Small intestine (tissue), 7 donors: ENCODE measurements around the gene SINHCAF. TPM values are rescaled to one million over a fixed set of nuclear protein-coding genes. Genes with fewer than 3 reads are reported as not detected.

ENCODE experiments used
- DNase-seq, 2 donors: peaks; one replicate each; pipeline versions ENCODE4 v3.0.0 to v3.0.0-alpha.2; 2013
- FAIRE-seq: peaks from 2 replicates; lab custom pipeline; 2012; peaks lifted over from hg19 to GRCh38; lab: Jason Lieb, UNC
- H3K27ac ChIP-seq, 3 donors: one replicate each; pipeline ENCODE4 v1.5.1; 2013; ENCODE audit warnings: low read length in 2 of 3, mild to moderate bottlenecking in 2 of 3, control low read depth in 1 of 3, inconsistent platforms in 1 of 3, low read depth in 1 of 3, moderate library complexity in 1 of 3
- H3K27me3 ChIP-seq, 3 donors: one replicate each; pipeline ENCODE4 v1.6.1; 2013; ENCODE audit warnings: low read length in 3 of 3, inconsistent platforms in 1 of 3; ENCODE audit not compliant: control insufficient read depth in 3 of 3, insufficient read depth in 3 of 3
- H3K36me3 ChIP-seq, 3 donors: one replicate each; pipeline ENCODE4 v1.6.1; 2013; ENCODE audit warnings: low read length in 3 of 3, inconsistent platforms in 1 of 3, low read depth in 1 of 3, mild to moderate bottlenecking in 1 of 3, moderate library complexity in 1 of 3; ENCODE audit not compliant: control insufficient read depth in 3 of 3, insufficient read depth in 2 of 3
- H3K4me1 ChIP-seq, 3 donors: one replicate each; pipeline ENCODE4 v1.6.1; 2013; ENCODE audit warnings: low read length in 2 of 3, inconsistent platforms in 1 of 3, low read depth in 1 of 3, mild to moderate bottlenecking in 1 of 3, moderate library complexity in 1 of 3; ENCODE audit not compliant: control insufficient read depth in 3 of 3, insufficient read depth in 2 of 3
- H3K4me3 ChIP-seq, 3 donors: one replicate each; pipeline ENCODE4 v1.5.1; 2013; ENCODE audit warnings: low read length in 3 of 3, control low read depth in 1 of 3, inconsistent platforms in 1 of 3, low read depth in 1 of 3, mild to moderate bottlenecking in 1 of 3, moderate library complexity in 1 of 3
- H3K9me3 ChIP-seq, 2 donors: one replicate each; pipeline ENCODE4 v1.6.1; 2013; ENCODE audit warnings: low read depth in 1 of 2, low read length in 1 of 2; ENCODE audit not compliant: control insufficient read depth in 2 of 2, insufficient read depth in 1 of 2
- WGBS, 3 donors: extraction: QIAGEN DNeasy Blood & Tissue Kit; methylation state at CpG; one replicate each; pipeline ENCODE4 v1.1.7; 2013; 5-methylcytosine and 5-hydroxymethylcytosine counted together
- polyA plus RNA-seq, 4 donors: library from polyadenylated mRNA; stranded (reverse) in 3 of 4; unstranded in 1 of 4; fragments of 200-250 nt in 3 of 4; fragments of 120-200 nt in 1 of 4; gene quantifications; one replicate each; pipeline versions ENCODE4 v1.2.1 to v1.2.3, GENCODE V29; 2013
- donor health status: healthy with polysubstance abuse.
- donor health status: control.
- donor health status: control.
- donor health status: Bipolar disorder and iron deficiency.
- donor health status: healthy.

SINHCAF gene
- polyA plus RNA-seq, 4 donors = 26.7 to 78.6 (median 33.5) TPM

GRCh38 chr12:31346267-31346666 lies 20.3 kb upstream of the SINHCAF start:
- Histone ChIP-seq H3K4me3 (no peak overlapping the region), H3K9me3 (no peaks in the 10 kb centered on the region), H3K4me1 (no peaks in the 10 kb centered on the region), H3K27ac (no peak overlapping the region), H3K27me3 (no peaks in the 10 kb centered on the region), H3K36me3 (no peaks in the 10 kb centered on the region)
- WGBS, 3 donors = 56 to 83% (median 73%) methylated on average over 9 of the region's 9 CpGs
- no peak for DNase-seq
- no peak for FAIRE-seq

GRCh38 chr12:31343139-31343538 lies 17.2 kb upstream of the SINHCAF start:
- Histone ChIP-seq H3K27me3 (no peaks in the 10 kb centered on the region), H3K9me3 (no peaks in the 10 kb centered on the region), H3K4me3 (no peak overlapping the region), H3K27ac (no peak overlapping the region), H3K4me1 (peaks cover 0 to 6% (median 0%) of the 10 kb centered on the region in 3 donors), H3K36me3 (no peaks in the 10 kb centered on the region)
- FAIRE-seq = no peak
- WGBS, 3 donors = 89 to 92% (median 92%) methylated on average over 8 of the region's 8 CpGs
- DNase-seq = no peak

GRCh38 chr12:31342286-31342685 lies 16.3 kb upstream of the SINHCAF start:
- Histone ChIP-seq H3K36me3 (no peaks in the 10 kb centered on the region), H3K9me3 (no peaks in the 10 kb centered on the region), H3K27ac (no peak overlapping the region), H3K4me1 (peaks cover 0 to 9% (median 0%) of the 10 kb centered on the region in 3 donors), H3K4me3 (no peak overlapping the region), H3K27me3 (no peaks in the 10 kb centered on the region)
- WGBS, 3 donors = 85 to 91% (median 88%) methylated on average over 1 of the region's 1 CpG
- FAIRE-seq (no peak), DNase-seq (no peak)

- Histone ChIP-seq H3K4me1 (peaks cover 0 to 9% (median 0%) of the 10 kb centered on the region in 3 donors), H3K27me3 (no peaks in the 10 kb centered on the region), H3K9me3 (no peaks in the 10 kb centered on the region), H3K36me3 (no peaks in the 10 kb centered on the region), H3K27ac (no peak overlapping the region), H3K4me3 (no peak overlapping the region)
- no peak for FAIRE-seq
- DNase-seq = peak in 1 of 2 donors; percentile 41
- WGBS, 3 donors = 72 to 83% (median 77%) methylated on average over 10 of the region's 10 CpGs
Observed at GRCh38 chr12:31339831-31340622, 14.1 kb upstream of the SINHCAF start.

GRCh38 chr12:31337952-31338351 lies 12.0 kb upstream of the SINHCAF start:
- no peaks in the 10 kb centered on the region for H3K9me3 ChIP-seq
- peak; percentile 87 to 90 for DNase-seq
- no peak overlapping the region for H3K4me3 ChIP-seq
- peaks cover 0 to 9% (median 0%) of the 10 kb centered on the region in 3 donors for H3K4me1 ChIP-seq
- H3K27me3 ChIP-seq = no peaks in the 10 kb centered on the region
- no peaks in the 10 kb centered on the region for H3K36me3 ChIP-seq
- peak overlapping the region in 2 of 3 donors; percentile 20 to 29 for H3K27ac ChIP-seq
- WGBS, 3 donors = 20 to 39% (median 32%) methylated on average over 4 of the region's 4 CpGs
- FAIRE-seq = no peak

- H3K4me3 ChIP-seq = no peak overlapping the region
- FAIRE-seq (no peak), DNase-seq (no peak)
- 62 to 71% (median 66%) methylated on average over 4 of the region's 4 CpGs for WGBS, 3 donors
- no peaks in the 10 kb centered on the region for H3K36me3 ChIP-seq
- no peaks in the 10 kb centered on the region for H3K9me3 ChIP-seq
- peaks cover 0 to 4% (median 0%) of the 10 kb centered on the region in 3 donors for H3K4me1 ChIP-seq
- no peak overlapping the region for H3K27ac ChIP-seq
- no peaks in the 10 kb centered on the region for H3K27me3 ChIP-seq
Observed at GRCh38 chr12:31331242-31331641, 5.3 kb upstream of the SINHCAF start.

- 28 to 47% (median 37%) methylated on average over 20 of the region's 20 CpGs for WGBS, 3 donors
- Histone ChIP-seq H3K9me3 (no peaks in the 10 kb centered on the region), H3K27ac (peak overlapping the region; percentile 57 to 82 (median 57)), H3K36me3 (no peaks in the 10 kb centered on the region), H3K27me3 (no peaks in the 10 kb centered on the region), H3K4me1 (peaks cover 0 to 7% (median under 1%) of the 10 kb centered on the region in 3 donors), H3K4me3 (peak overlapping the region in 2 of 3 donors; percentile 65 to 69)
- DNase-seq (peak in 1 of 2 donors; percentile 27), FAIRE-seq (no peak)
Observed at GRCh38 chr12:31326736-31327659, 1.0 kb upstream of the SINHCAF start.

GRCh38 chr12:31325524-31325875 lies 450 bp downstream of the SINHCAF start:
- no peaks in the 10 kb centered on the region for H3K9me3 ChIP-seq
- peak overlapping the region; percentile 65 to 93 (median 69) for H3K4me3 ChIP-seq
- peak overlapping the region; percentile 82 to 96 (median 86) for H3K27ac ChIP-seq
- peaks cover 0 to 7% (median 3%) of the 10 kb centered on the region in 3 donors for H3K4me1 ChIP-seq
- H3K36me3 ChIP-seq = no peaks in the 10 kb centered on the region
- 0% methylated on average over 35 to 36 of the region's 36 CpGs for WGBS, 3 donors
- no peaks in the 10 kb centered on the region for H3K27me3 ChIP-seq
- FAIRE-seq (no peak), DNase-seq (no peak)
